Breast epithelium (tissue), 3 donors: Measurements from ENCODE around the gene CD99L2.

Source experiments
- CTCF ChIP-seq, 3 donors: fragments of 450-650 bp; IDR thresholded peaks; one replicate each; pipeline ENCODE4 v1.5.1; 2016 to 2017; ENCODE audit warnings: antibody characterized with exemption in 3 of 3, mild to moderate bottlenecking in 3 of 3, moderate library complexity in 3 of 3
- POLR2A ChIP-seq: fragments of 450-650 bp; IDR thresholded peaks from one replicate; pipeline ENCODE4 v1.6.1; 2016; ENCODE audit warnings: antibody characterized with exemption, mild to moderate bottlenecking, moderate library complexity

DNA sequence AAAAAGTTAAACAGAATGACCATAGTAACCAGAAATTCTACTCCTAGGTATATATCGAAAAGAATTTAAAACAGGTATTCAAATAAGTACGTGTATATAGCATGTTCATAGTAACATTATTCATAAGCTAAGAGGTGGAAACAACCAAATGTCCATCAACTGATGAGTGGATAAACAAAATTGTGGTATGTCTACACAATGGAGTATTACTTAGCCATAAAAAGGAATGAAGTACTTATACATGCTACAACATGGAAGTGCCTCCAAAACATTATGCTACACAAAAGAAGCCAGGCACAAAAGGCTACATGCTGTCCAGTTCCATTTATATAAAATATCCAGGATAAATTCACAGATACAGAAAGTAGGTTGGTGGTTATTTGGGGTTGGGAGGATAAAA lies 76.5 kb downstream of the CD99L2 start:
- TF ChIP-seq POLR2A (no peak), CTCF (IDR thresholded peaks at IDR 0.05) (no peak)
